Ascending aorta (tissue), 2 donors: ENCODE data around the gene HTR3B. TPM values are rescaled to one million over a fixed set of nuclear protein-coding genes. Genes with fewer than 3 reads are reported as not detected.
A peak's percentile ranks its signal among the peaks of the same experiment; 100 is the strongest.

Experiments
- DNase-seq, 2 donors: peaks; one replicate each; pipeline ENCODE4 v3.0.0-alpha.2; 2019; ENCODE audit warnings: low spot score in 2 of 2
- H3K27ac ChIP-seq, 2 donors: fragments of 200-600 bp; sonication (generic); one replicate each; pipeline ENCODE4 v1.5.1; 2016 to 2017; ENCODE audit warnings: mild to moderate bottlenecking in 1 of 2
- H3K27me3 ChIP-seq: fragments of 200-600 bp; sonication (generic); one replicate; pipeline ENCODE4 v1.5.1; 2017
- H3K36me3 ChIP-seq, 2 donors: fragments of 200-600 bp; sonication (generic); one replicate each; pipeline ENCODE4 v1.5.1; 2016
- H3K4me1 ChIP-seq, 2 donors: fragments of 200-600 bp; sonication (generic); one replicate each; pipeline ENCODE4 v1.5.1; 2016 to 2017; ENCODE audit warnings: mild to moderate bottlenecking in 1 of 2
- H3K4me3 ChIP-seq, 2 donors: fragments of 200-600 bp; sonication (generic); one replicate each; pipeline ENCODE4 v1.5.1; 2016 to 2017; ENCODE audit warnings: mild to moderate bottlenecking in 1 of 2
- H3K9me3 ChIP-seq, 2 donors: fragments of 200-600 bp; sonication (generic); one replicate each; pipeline ENCODE4 v1.5.1; 2016
- CTCF ChIP-seq, 3 experiments: fragments of 200-600 bp in 2 of 3; fragments of 450-650 bp in 1 of 3; sonication (generic) in 2 of 3; IDR thresholded peaks; one replicate each; pipeline ENCODE4 v1.5.1; 2016 to 2019; ENCODE audit warnings: antibody characterized with exemption in 3 of 3, mild to moderate bottlenecking in 1 of 3, moderate library complexity in 1 of 3
- intact Hi-C: fragments of 100-400 bp; cut with DNase I; formaldehyde crosslinking; loops from one replicate; pipeline ENCODE4 v1.15.1; 2023
- total RNA-seq: library from RNA; depleted of rRNA; stranded (reverse); fragments of >200 nt; gene quantifications from one replicate; pipeline ENCODE4 v1.1.0, GENCODE V29; 2016

Gene HTR3B
- total RNA-seq, 1 donor from 2014 or later, result not detected

GRCh38 chr11:113992459-113993110, 88.0 kb downstream of the HTR3B start:
- Histone ChIP-seq H3K27ac (no peak overlapping the region), H3K9me3 (no peaks in the 10 kb centered on the region), H3K4me3 (no peak overlapping the region), H3K36me3 (no peaks in the 10 kb centered on the region), H3K4me1 (no peaks in the 10 kb centered on the region), H3K27me3 (no peaks in the 10 kb centered on the region)
- TF ChIP-seq CTCF (IDR thresholded peaks at IDR 0.05), result no peak
- DNase-seq, result no peak
- intact Hi-C loops, result no loop called here

DNA sequence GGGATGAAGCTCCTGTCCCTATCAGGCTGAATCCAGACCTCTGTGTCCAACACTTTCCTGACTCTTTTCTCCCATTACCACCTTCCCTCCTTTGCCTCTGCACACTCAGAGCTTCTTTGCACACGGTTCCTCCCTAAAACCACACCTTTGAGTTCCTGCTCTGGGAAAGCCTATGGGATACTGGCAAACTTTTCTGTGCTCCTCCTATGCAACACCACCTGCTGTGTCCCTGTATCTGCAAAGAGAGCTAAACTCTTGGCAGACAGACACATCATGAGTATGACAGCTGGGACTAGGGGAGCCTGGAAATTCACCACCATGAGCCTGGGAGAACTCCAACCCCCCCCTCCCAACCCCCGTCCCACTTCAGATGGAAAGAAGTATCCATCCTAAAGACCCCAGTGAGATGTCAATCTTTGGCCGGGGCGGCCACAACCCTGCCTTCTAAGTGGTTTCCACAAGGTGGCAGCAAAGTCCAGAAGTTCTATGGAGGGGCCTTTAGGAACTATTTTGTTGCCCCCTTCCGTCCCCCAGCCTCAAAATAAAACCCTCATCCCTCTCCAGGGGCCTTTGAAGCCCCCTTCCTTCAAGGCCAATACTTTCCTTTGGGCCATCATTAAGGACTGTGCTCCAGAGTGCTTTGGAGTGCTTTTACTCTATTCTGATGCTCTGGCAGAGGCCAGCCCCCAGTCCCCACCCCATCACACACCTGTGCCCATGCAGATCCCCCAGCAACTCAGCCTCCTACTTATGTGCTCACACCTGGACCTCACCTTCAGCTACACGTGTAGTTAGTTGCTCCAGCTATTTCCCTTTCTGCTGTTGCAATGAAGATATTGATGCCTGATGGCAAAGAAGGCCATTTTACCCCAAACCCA, 89.7 kb downstream of the HTR3B start:
- no peaks in the 10 kb centered on the region for H3K27me3 ChIP-seq
- no peak for DNase-seq
- intact Hi-C loops, result loop anchor here (1.0 kb wide), 1 partner anchor 267 kb away; no protein-coding TSS in a partner anchor

More for the DNA sequence above, 89.7 kb downstream of the HTR3B start:
- H3K4me1 ChIP-seq, result no peaks in the 10 kb centered on the region
- no peak overlapping the region for H3K27ac ChIP-seq
- H3K4me3 ChIP-seq, result no peak overlapping the region
- peak; percentile 64 to 83 (median 70) for TF ChIP-seq CTCF (IDR thresholded peaks at IDR 0.05)
- no peaks in the 10 kb centered on the region for H3K36me3 ChIP-seq
- H3K9me3 ChIP-seq, result no peaks in the 10 kb centered on the region

Other genes with a start within 250 kb of the HTR3B start
- not detected for gene TMPRSS5, start 198.5 kb upstream of the HTR3B start, total RNA-seq
- 12.3 TPM for gene ZW10, start 131.1 kb upstream of the HTR3B start, total RNA-seq
- gene CLDN25, start 125.0 kb upstream of the HTR3B start, total RNA-seq, result not detected
- 2.9 TPM for gene USP28, start 29.2 kb upstream of the HTR3B start, total RNA-seq
- not detected for gene HTR3A, start 70.3 kb downstream of the HTR3B start, total RNA-seq
- gene ZBTB16, start 154.9 kb downstream of the HTR3B start, total RNA-seq, result 344 TPM